HEK293 (cell line): ENCODE results near the gene TTYH2.

Experiments
- ZEB2 ChIP-seq: fragments of 450-650 bp; formaldehyde crosslinking; IDR thresholded peaks from 2 replicates; pipeline ENCODE4 v1.5.1; 2016; ENCODE audit warnings: missing biosample characterization, missing genetic modification characterization
- ZNF221 ChIP-seq: fragments of 450-650 bp; formaldehyde crosslinking; IDR thresholded peaks from 2 replicates; pipeline ENCODE4 v1.5.1; 2017; ENCODE audit warnings: missing biosample characterization, missing genetic modification characterization, borderline replicate concordance

- TF ChIP-seq ZNF221 (no peak), ZEB2 (tag by site-specific recombination) (no peak)
Observed at GRCh38 chr17:74200112-74200511, 13.3 kb upstream of the TTYH2 start.
